ENCODE results near the gene TNS3. TPM values are rescaled to one million over a fixed set of nuclear protein-coding genes. Genes with fewer than 3 reads are reported as not detected.

TNS3 gene
- total and polyA plus RNA-seq, 2 of the 13 experiments (the other 11 are each of a cell fraction or from before 2014, with no cell fraction given) = 52.9 to 55.7 TPM

DNA sequence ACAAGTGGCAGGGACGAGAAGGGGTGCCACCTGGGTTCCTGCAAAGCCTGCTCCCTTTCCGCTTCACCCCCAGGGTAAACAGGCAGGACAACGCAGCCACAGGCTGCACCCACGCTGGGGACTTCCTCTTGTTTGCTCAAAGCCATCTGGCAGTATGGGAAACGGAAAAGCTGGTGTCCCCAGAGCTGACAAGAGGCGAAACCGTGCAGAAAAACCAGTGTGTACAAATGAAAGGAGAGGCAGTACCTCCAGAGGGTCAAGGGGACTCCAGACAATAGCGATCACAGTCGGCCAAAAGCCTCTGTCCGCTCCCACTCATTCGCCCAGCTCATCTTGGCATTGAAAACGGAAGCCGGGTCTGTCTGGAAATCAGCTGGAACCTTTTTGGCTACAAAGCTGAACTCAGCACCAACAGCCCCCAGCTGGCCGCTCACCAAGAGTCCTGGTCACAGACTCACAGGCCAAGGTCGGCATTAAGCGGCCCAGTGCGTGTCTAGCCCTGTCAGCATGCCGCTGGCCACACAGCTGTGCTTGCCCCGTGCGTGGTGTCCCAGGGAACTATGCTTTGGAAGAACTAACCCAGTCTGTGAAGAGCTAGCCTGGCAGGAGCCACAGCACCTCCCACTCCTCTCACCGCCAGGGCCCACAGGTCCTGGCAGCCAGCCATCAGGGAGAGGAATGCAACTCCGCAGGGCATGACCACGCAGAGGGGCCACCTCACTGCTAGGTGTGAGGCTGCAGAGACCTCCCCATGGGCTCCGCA lies 10.4 kb downstream of the TNS3 start (continued):
- peak; percentile 81; the same call in 1 of the 2 replicates for TF ChIP-seq ZNF598 (CRISPR knock-in tag; IDR thresholded peaks at IDR 0.05; ENCODE audit: borderline replicate concordance)
- TF ChIP-seq, protein P1, sequence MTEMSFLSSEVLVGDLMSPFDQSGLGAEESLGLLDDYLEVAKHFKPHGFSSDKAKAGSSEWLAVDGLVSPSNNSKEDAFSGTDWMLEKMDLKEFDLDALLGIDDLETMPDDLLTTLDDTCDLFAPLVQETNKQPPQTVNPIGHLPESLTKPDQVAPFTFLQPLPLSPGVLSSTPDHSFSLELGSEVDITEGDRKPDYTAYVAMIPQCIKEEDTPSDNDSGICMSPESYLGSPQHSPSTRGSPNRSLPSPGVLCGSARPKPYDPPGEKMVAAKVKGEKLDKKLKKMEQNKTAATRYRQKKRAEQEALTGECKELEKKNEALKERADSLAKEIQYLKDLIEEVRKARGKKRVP (CRISPR knock-in tag; IDR thresholded peaks at IDR 0.05) = 0 out of 4 replicates have a peak, but pooled peaks of 1 of the 2 experiments have one; percentile 23
- TF ChIP-seq, protein P2, sequence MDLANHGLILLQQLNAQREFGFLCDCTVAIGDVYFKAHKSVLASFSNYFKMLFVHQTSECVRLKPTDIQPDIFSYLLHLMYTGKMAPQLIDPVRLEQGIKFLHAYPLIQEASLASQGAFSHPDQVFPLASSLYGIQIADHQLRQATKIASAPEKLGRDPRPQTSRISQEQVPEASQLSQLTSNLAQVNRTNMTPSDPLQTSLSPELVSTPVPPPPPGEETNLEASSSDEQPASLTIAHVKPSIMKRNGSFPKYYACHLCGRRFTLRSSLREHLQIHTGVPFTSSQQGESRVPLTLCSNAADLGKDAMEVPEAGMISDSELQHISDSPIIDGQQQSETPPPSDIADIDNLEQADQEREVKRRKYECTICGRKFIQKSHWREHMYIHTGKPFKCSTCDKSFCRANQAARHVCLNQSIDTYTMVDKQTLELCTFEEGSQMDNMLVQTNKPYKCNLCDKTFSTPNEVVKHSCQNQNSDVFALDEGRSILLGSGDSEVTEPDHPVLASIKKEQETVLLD (CRISPR knock-in tag; IDR thresholded peaks at IDR 0.05; ENCODE audit: low read depth) = no peak
- peak; percentile 78 for TF ChIP-seq ELF3 (CRISPR knock-in tag; IDR thresholded peaks at IDR 0.05)
- no peak for TF ChIP-seq ZSCAN22 (CRISPR knock-in tag; IDR thresholded peaks at IDR 0.05)
- TF ChIP-seq ZNF547 (CRISPR knock-in tag; IDR thresholded peaks at IDR 0.05) = peak; percentile 75
- TF ChIP-seq MEIS1 (CRISPR knock-in tag; IDR thresholded peaks at IDR 0.05; ENCODE audit: borderline replicate concordance) = no peak; the same call in 1 of the 2 replicates
- peak; percentile 92 for TF ChIP-seq SAP130 (CRISPR knock-in tag; IDR thresholded peaks at IDR 0.05; ENCODE audit: low read depth)
- TF ChIP-seq, protein P3, sequence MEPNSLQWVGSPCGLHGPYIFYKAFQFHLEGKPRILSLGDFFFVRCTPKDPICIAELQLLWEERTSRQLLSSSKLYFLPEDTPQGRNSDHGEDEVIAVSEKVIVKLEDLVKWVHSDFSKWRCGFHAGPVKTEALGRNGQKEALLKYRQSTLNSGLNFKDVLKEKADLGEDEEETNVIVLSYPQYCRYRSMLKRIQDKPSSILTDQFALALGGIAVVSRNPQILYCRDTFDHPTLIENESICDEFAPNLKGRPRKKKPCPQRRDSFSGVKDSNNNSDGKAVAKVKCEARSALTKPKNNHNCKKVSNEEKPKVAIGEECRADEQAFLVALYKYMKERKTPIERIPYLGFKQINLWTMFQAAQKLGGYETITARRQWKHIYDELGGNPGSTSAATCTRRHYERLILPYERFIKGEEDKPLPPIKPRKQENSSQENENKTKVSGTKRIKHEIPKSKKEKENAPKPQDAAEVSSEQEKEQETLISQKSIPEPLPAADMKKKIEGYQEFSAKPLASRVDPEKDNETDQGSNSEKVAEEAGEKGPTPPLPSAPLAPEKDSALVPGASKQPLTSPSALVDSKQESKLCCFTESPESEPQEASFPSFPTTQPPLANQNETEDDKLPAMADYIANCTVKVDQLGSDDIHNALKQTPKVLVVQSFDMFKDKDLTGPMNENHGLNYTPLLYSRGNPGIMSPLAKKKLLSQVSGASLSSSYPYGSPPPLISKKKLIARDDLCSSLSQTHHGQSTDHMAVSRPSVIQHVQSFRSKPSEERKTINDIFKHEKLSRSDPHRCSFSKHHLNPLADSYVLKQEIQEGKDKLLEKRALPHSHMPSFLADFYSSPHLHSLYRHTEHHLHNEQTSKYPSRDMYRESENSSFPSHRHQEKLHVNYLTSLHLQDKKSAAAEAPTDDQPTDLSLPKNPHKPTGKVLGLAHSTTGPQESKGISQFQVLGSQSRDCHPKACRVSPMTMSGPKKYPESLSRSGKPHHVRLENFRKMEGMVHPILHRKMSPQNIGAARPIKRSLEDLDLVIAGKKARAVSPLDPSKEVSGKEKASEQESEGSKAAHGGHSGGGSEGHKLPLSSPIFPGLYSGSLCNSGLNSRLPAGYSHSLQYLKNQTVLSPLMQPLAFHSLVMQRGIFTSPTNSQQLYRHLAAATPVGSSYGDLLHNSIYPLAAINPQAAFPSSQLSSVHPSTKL (CRISPR knock-in tag; IDR thresholded peaks at IDR 0.05) = peak; percentile 70
- no peak for TF ChIP-seq ZNF75D (CRISPR knock-in tag; IDR thresholded peaks at IDR 0.05; ENCODE audit: borderline replicate concordance)
- peak; percentile 45 for TF ChIP-seq ZNF143 (CRISPR knock-in tag; IDR thresholded peaks at IDR 0.05)
- TF ChIP-seq SATB2 (CRISPR knock-in tag; IDR thresholded peaks at IDR 0.05) = no peak
- TF ChIP-seq, protein P4, sequence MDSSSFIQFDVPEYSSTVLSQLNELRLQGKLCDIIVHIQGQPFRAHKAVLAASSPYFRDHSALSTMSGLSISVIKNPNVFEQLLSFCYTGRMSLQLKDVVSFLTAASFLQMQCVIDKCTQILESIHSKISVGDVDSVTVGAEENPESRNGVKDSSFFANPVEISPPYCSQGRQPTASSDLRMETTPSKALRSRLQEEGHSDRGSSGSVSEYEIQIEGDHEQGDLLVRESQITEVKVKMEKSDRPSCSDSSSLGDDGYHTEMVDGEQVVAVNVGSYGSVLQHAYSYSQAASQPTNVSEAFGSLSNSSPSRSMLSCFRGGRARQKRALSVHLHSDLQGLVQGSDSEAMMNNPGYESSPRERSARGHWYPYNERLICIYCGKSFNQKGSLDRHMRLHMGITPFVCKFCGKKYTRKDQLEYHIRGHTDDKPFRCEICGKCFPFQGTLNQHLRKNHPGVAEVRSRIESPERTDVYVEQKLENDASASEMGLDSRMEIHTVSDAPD (CRISPR knock-in tag; IDR thresholded peaks at IDR 0.05) = peak; percentile 60
- TF ChIP-seq, protein P5, sequence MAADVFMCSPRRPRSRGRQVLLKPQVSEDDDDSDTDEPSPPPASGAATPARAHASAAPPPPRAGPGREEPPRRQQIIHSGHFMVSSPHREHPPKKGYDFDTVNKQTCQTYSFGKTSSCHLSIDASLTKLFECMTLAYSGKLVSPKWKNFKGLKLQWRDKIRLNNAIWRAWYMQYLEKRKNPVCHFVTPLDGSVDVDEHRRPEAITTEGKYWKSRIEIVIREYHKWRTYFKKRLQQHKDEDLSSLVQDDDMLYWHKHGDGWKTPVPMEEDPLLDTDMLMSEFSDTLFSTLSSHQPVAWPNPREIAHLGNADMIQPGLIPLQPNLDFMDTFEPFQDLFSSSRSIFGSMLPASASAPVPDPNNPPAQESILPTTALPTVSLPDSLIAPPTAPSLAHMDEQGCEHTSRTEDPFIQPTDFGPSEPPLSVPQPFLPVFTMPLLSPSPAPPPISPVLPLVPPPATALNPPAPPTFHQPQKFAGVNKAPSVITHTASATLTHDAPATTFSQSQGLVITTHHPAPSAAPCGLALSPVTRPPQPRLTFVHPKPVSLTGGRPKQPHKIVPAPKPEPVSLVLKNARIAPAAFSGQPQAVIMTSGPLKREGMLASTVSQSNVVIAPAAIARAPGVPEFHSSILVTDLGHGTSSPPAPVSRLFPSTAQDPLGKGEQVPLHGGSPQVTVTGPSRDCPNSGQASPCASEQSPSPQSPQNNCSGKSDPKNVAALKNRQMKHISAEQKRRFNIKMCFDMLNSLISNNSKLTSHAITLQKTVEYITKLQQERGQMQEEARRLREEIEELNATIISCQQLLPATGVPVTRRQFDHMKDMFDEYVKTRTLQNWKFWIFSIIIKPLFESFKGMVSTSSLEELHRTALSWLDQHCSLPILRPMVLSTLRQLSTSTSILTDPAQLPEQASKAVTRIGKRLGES (CRISPR knock-in tag; IDR thresholded peaks at IDR 0.05; ENCODE audit: borderline replicate concordance) = no peak
- peak; percentile 53 for TF ChIP-seq KMT2A (CRISPR knock-in tag; IDR thresholded peaks at IDR 0.05)
- TF ChIP-seq RARG (CRISPR knock-in tag; IDR thresholded peaks at IDR 0.05; ENCODE audit: low read depth) = no peak
- no peak for TF ChIP-seq XBP1 (CRISPR knock-in tag; IDR thresholded peaks at IDR 0.05)
- TF ChIP-seq PHB2 (IDR thresholded peaks at IDR 0.05; ENCODE audit: partially characterized antibody) = no peak

Data from HepG2 (cell line).